ENCODE measurements around the gene FAM229B.

FAM229B gene

GRCh38 chr6:112106562-112106961 is 19.2 kb downstream of the FAM229B start:
- Histone ChIP-seq H3K4me2 (ENCODE audit: insufficient read depth, low read length) (no peak overlapping the region), H3K36me3 (ENCODE audit: insufficient read depth, low read length) (no peaks in the 10 kb centered on the region), H3K27me3 (ENCODE audit: insufficient read depth, low read length, poor library complexity) (peaks cover 11% of the 10 kb centered on the region), H3K9me3 (ENCODE audit: insufficient read depth, low read length, severe bottlenecking) (no peaks in the 10 kb centered on the region), H3K27ac (ENCODE audit: low read length) (no peak overlapping the region), H3K79me2 (ENCODE audit: insufficient read depth, low read length) (no peaks in the 10 kb centered on the region), H3K4me3 (ENCODE audit: low read depth in 1 of 2, low read length in 2 of 2) (no peak overlapping the region), H2AFZ (ENCODE audit: low read depth, low read length) (no peak overlapping the region), H4K20me1 (ENCODE audit: insufficient read depth, low read length) (no peaks in the 10 kb centered on the region), H3K4me1 (ENCODE audit: insufficient read depth, low read length) (no peaks in the 10 kb centered on the region), H3K9ac (ENCODE audit: low read depth, low read length) (no peak overlapping the region)
- TF ChIP-seq EZH2 (IDR thresholded peaks at IDR 0.05; ENCODE audit: borderline replicate concordance, low read depth, low read length, severe bottlenecking) (no peak), CTCF (IDR thresholded peaks at IDR 0.05; ENCODE audit: borderline replicate concordance, extremely low read depth, low read length, poor library complexity, severe bottlenecking) (no peak)
- DNase-seq, result no peak
- ATAC-seq (ENCODE audit: insufficient read depth, low read depth), result no peak

- H2AFZ ChIP-seq (ENCODE audit: low read depth, low read length), result no peak overlapping the region
- no peaks in the 10 kb centered on the region for H3K9me3 ChIP-seq (ENCODE audit: insufficient read depth, low read length, severe bottlenecking)
- no peaks in the 10 kb centered on the region for H3K36me3 ChIP-seq (ENCODE audit: insufficient read depth, low read length)
- H3K4me2 ChIP-seq (ENCODE audit: insufficient read depth, low read length), result no peak overlapping the region
- no peaks in the 10 kb centered on the region for H4K20me1 ChIP-seq (ENCODE audit: insufficient read depth, low read length)
- TF ChIP-seq CTCF (IDR thresholded peaks at IDR 0.05; ENCODE audit: borderline replicate concordance, extremely low read depth, low read length, poor library complexity, severe bottlenecking) (no peak), EZH2 (IDR thresholded peaks at IDR 0.05; ENCODE audit: borderline replicate concordance, low read depth, low read length, severe bottlenecking) (no peak)
- H3K4me3 ChIP-seq (ENCODE audit: low read depth in 1 of 2, low read length in 2 of 2), result no peak overlapping the region
- no peak for DNase-seq
- H3K79me2 ChIP-seq (ENCODE audit: insufficient read depth, low read length), result no peaks in the 10 kb centered on the region
- no peak for ATAC-seq (ENCODE audit: insufficient read depth, low read depth)
- H3K9ac ChIP-seq (ENCODE audit: low read depth, low read length), result no peak overlapping the region
- H3K27me3 ChIP-seq (ENCODE audit: insufficient read depth, low read length, poor library complexity), result peaks cover 30% of the 10 kb centered on the region
- no peaks in the 10 kb centered on the region for H3K4me1 ChIP-seq (ENCODE audit: insufficient read depth, low read length)
- no peak overlapping the region for H3K27ac ChIP-seq (ENCODE audit: low read length)
Measured at GRCh38 chr6:112109262-112109661, 21.9 kb downstream of the FAM229B start.

- TF ChIP-seq EZH2 (IDR thresholded peaks at IDR 0.05; ENCODE audit: borderline replicate concordance, low read depth, low read length, severe bottlenecking), result no peak
- no peak for TF ChIP-seq CTCF (IDR thresholded peaks at IDR 0.05; ENCODE audit: borderline replicate concordance, extremely low read depth, low read length, poor library complexity, severe bottlenecking)
- Histone ChIP-seq H3K79me2 (ENCODE audit: insufficient read depth, low read length) (no peaks in the 10 kb centered on the region), H3K27me3 (ENCODE audit: insufficient read depth, low read length, poor library complexity) (peaks cover 37% of the 10 kb centered on the region), H3K9ac (ENCODE audit: low read depth, low read length) (no peak overlapping the region), H2AFZ (ENCODE audit: low read depth, low read length) (no peak overlapping the region), H3K4me2 (ENCODE audit: insufficient read depth, low read length) (no peak overlapping the region), H3K9me3 (ENCODE audit: insufficient read depth, low read length, severe bottlenecking) (no peaks in the 10 kb centered on the region), H3K27ac (ENCODE audit: low read length) (no peak overlapping the region), H3K4me1 (ENCODE audit: insufficient read depth, low read length) (no peaks in the 10 kb centered on the region), H4K20me1 (ENCODE audit: insufficient read depth, low read length) (no peaks in the 10 kb centered on the region), H3K4me3 (ENCODE audit: low read depth in 1 of 2, low read length in 2 of 2) (no peak overlapping the region), H3K36me3 (ENCODE audit: insufficient read depth, low read length) (no peaks in the 10 kb centered on the region)
- DNase-seq (no peak), ATAC-seq (ENCODE audit: insufficient read depth, low read depth) (no peak)
Measured at GRCh38 chr6:112113431-112113830, 26.0 kb downstream of the FAM229B start.

- Histone ChIP-seq H3K4me1 (ENCODE audit: insufficient read depth, low read length) (no peaks in the 10 kb centered on the region), H3K4me3 (ENCODE audit: low read depth in 1 of 2, low read length in 2 of 2) (no peak overlapping the region), H3K27me3 (ENCODE audit: insufficient read depth, low read length, poor library complexity) (peaks cover 37% of the 10 kb centered on the region), H3K4me2 (ENCODE audit: insufficient read depth, low read length) (no peak overlapping the region), H3K27ac (ENCODE audit: low read length) (no peak overlapping the region), H2AFZ (ENCODE audit: low read depth, low read length) (no peak overlapping the region), H3K9me3 (ENCODE audit: insufficient read depth, low read length, severe bottlenecking) (no peaks in the 10 kb centered on the region), H3K9ac (ENCODE audit: low read depth, low read length) (no peak overlapping the region), H3K79me2 (ENCODE audit: insufficient read depth, low read length) (no peaks in the 10 kb centered on the region), H4K20me1 (ENCODE audit: insufficient read depth, low read length) (no peaks in the 10 kb centered on the region), H3K36me3 (ENCODE audit: insufficient read depth, low read length) (no peaks in the 10 kb centered on the region)
- no peak for TF ChIP-seq EZH2 (IDR thresholded peaks at IDR 0.05; ENCODE audit: borderline replicate concordance, low read depth, low read length, severe bottlenecking)
- no peak for TF ChIP-seq CTCF (IDR thresholded peaks at IDR 0.05; ENCODE audit: borderline replicate concordance, extremely low read depth, low read length, poor library complexity, severe bottlenecking)
- ATAC-seq (ENCODE audit: insufficient read depth, low read depth) (no peak), DNase-seq (no peak)
Measured at GRCh38 chr6:112113918-112114317, 26.5 kb downstream of the FAM229B start.

All from DND-41 (cell line).